ENCODE measurements around the gene ARAP3.
"Not testable (repeated sequence)": the region's sequence is repeated elsewhere in the genome, so short reads cannot be mapped to it uniquely, and the experiment has no call there.

Gene ARAP3

GRCh38 chr5:141611289-141611688 is 70.7 kb downstream of the ARAP3 start:
- TF ChIP-seq ZFX (IDR thresholded peaks at IDR 0.05) (no peak), CTCF (conservative IDR thresholded peaks at IDR 0.05) (no peak)

GRCh38 chr5:141609921-141610320 is 72.1 kb downstream of the ARAP3 start:
- not testable (repeated sequence) for H3K27ac ChIP-seq

More at GRCh38 chr5:141611289-141611688, 70.7 kb downstream of the ARAP3 start:
- H3K27ac ChIP-seq = no peak overlapping the region

- TF ChIP-seq ZFX (IDR thresholded peaks at IDR 0.05) = no peak
- no peak for TF ChIP-seq CTCF (conservative IDR thresholded peaks at IDR 0.05)
- H3K27ac ChIP-seq = no peak overlapping the region
Observed at GRCh38 chr5:141609044-141609443, 73.0 kb downstream of the ARAP3 start.

GRCh38 chr5:141608557-141608956 is 73.5 kb downstream of the ARAP3 start:
- H3K27ac ChIP-seq = no peak overlapping the region
- TF ChIP-seq ZFX (IDR thresholded peaks at IDR 0.05) (no peak), CTCF (conservative IDR thresholded peaks at IDR 0.05) (no peak)

- TF ChIP-seq ZFX (IDR thresholded peaks at IDR 0.05) = no peak
Observed at GRCh38 chr5:141608046-141608445, 74.0 kb downstream of the ARAP3 start.

GRCh38 chr5:141605523-141606277 is 76.3 kb downstream of the ARAP3 start:
- TF ChIP-seq ZFX (IDR thresholded peaks at IDR 0.05) = no peak
- no peak for TF ChIP-seq CTCF (conservative IDR thresholded peaks at IDR 0.05)
- no peak overlapping the region for H3K27ac ChIP-seq

More at GRCh38 chr5:141608046-141608445, 74.0 kb downstream of the ARAP3 start:
- H3K27ac ChIP-seq = no peak overlapping the region

GRCh38 chr5:141603923-141604717 is 77.9 kb downstream of the ARAP3 start:
- no peak for TF ChIP-seq ZFX (IDR thresholded peaks at IDR 0.05)
- TF ChIP-seq CTCF (conservative IDR thresholded peaks at IDR 0.05) = no peak
- no peak overlapping the region for H3K27ac ChIP-seq

All from C4-2B (cell line).